GM18511 (cell line): Measurements from ENCODE around the gene NCOA6.
A peak's percentile ranks its signal among the peaks of the same experiment; 100 is the strongest.

Experiments used
- ATAC-seq: cut with Tn5 transposase; IDR thresholded peaks from one replicate; pipeline ENCODE4 v1.9.1; 2021; ENCODE audit warnings: mild to moderate bottlenecking, moderate library complexity; ENCODE audit not compliant: unreplicated experiment

NCOA6 gene

DNA sequence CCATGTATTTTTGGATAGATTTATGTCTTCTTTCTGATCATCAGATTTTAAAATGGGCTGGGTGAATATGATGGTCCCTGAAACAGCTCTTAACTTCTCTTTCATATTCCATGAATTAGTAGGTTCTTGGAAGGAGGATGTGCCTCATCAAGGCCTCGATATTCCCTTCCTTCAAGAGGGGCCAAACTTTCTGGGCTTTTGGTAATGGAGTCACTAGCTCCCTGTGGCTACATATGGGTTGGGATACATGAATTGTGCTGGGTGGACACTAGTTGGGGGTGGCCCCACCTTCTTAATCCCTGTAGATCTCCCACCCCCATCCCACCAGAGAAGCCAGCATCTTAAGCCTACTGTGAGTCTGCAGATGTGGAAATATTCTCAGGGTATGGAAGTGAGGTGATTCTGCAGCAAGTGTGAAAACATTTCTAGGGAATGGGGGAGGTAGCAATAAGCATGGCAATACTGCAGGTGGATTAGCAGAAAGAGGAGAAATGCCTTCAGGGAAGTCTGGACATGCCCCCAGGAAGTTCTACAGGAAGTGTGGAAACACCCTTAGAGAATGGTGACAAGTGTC is 119.1 kb downstream of the NCOA6 start:
- ATAC-seq: no peak

DNA sequence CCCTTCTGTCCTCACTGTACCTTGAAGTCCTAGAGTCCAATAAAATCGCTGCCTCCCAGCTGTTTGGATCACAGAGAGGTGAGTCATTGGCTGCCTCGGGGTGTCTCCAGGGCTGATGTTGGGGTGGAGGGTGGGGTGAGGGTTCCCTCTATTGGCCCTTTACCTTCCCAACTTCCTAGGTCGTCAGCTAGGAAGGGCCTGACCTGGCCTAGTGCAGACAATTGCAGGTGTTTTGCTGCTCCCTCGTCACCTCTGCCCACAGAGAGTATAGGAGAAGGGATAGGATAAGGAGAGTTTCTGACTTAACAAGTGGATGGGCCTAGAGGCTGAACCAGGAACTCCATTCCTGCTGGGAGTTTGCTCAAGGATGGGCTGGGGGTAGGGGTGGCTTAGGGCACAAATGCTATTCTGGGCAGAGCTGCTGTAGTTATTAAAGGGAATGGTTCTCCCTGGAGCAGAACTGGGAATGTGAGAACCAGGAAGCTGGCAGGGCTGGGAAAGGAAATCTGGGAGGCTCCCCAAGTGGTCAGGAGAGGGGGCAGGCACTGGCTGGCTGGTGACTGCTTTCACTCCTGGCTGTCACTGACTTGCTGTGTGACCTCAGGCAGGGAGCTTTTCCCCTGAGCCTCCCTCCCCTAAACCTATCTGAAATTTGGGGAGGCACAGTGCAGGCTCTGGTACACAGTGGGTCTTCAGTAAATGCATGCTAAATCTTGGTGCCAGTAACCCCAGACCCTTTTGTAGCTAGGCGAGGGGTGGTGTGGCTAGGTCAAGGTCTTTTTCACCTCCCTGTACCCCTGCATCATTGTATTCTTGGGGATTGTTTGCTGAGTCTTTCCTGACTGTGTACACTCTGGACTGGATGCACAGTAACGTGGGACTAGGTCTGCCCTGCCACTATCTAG is 119.8 kb downstream of the NCOA6 start:
- ATAC-seq: no peak

DNA sequence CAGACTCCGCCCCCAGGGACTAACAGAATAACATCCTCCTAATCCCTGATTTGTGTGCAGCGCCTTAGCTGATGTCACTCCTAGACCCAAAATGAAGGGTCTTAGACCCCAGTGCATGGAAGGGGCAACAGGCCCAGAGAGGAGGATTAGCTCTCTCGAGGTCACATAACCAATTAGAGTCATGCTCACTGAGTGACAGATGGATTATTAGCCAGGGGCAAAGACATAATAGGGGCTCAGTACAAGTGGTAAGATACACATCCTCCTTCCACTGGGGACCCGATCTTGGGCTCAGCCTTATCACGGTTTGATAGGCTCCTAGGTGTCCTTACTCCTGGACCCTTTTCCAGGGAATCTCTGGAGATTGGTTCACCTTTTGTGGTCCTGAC is 120.4 kb downstream of the NCOA6 start:
- ATAC-seq: no peak

DNA sequence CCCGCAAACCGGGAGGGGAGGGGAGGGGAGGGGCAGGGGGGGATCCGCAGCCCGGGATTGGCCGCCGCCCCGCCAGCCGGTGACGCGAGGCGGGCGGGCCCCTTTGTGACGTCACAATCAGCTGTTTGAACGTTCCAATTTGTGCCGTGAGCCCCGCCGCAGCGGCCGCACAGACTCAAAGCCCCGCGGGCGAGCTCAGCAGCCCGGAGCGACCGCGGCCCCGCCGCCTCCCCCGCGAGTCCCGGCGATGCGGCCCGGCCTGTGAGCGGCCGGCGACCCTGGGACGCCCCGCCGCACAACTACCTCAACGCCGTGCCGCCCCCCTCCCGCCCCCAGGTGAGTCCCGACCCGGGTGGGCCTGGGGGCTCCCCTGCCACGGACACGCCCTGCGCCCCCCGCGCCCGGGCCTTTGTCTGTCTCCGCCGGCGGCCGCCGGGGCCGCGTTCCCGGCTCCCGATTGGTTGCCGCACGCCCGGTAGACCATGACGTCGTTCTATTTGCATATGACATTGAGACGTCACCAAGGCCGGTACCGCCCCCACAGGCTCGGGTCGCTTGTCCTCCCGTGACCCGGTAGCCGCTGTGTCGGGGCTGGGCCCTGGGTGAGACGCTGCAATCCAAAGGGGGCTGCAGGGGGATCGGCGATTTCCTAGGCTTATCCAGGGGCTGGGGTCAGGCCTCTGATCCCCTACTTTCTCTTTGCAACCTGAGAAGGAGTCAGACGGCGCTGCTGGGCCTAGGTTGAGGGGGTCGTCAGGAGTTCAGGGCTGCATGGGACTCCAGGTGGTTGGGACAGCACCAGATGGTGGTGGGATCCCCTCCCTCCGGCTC is 121.1 kb downstream of the NCOA6 start, which contains the start of gene TP53INP2:
Gene TP53INP2, plus strand, starts transcription at position 168 of the 831 bp plus-strand sequence. CDS start 4,396 bp downstream, outside the sequence.
- ATAC-seq: peak; percentile 61

DNA sequence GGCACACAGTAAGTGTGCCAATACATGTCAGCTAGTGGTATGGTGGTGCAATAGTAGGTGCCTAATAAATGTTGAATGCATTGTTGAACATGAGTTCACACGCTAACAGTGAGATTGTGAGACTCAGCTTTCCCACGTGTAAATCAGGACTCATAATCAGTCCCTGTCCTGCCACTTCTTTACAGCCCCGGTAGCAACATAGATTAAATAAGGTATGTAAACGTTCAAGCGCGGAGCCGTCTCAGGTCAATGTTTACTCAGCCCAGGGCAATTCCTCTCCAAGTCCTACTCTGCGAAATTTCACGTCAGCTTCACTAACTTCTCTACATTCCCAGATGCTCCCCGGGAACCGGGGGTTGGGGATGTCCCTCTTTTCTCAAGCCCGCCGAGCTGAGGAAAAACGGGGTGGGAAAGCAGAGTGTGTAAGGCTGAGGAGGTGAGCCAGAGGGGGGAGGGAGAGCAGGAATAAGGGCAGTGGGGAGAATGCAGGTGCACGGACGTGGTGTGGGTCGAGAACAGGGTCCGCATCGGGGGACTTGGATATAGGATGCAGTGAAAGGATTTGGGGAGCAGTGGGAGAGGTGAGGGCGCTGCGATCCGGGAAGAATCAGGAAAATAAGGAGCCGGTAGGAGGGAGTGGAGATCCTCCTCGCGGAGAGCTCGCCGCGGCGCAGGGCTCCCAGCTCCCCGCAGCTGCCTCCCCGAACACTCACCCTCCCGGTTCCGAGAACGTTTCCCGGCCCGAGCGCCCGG is 121.9 kb downstream of the NCOA6 start:
- no peak for ATAC-seq

DNA sequence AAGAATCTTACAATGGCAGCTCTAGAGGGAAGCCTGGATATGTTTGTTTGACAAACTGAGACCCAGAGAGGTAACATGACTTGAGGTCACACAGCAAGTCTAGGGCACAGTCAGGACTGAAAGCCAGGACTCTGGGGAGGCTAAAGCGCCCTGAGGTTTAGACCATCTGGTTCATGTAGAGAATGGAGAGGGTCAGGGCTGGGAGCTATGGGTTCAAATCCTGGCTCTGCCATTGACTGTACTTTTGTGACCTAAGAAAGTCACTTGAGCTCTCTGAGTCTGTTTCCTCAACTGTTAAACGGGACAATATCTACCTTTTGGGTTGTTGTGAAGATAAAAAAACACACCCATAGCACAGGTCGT is 122.4 kb downstream of the NCOA6 start:
- ATAC-seq: no peak

DNA sequence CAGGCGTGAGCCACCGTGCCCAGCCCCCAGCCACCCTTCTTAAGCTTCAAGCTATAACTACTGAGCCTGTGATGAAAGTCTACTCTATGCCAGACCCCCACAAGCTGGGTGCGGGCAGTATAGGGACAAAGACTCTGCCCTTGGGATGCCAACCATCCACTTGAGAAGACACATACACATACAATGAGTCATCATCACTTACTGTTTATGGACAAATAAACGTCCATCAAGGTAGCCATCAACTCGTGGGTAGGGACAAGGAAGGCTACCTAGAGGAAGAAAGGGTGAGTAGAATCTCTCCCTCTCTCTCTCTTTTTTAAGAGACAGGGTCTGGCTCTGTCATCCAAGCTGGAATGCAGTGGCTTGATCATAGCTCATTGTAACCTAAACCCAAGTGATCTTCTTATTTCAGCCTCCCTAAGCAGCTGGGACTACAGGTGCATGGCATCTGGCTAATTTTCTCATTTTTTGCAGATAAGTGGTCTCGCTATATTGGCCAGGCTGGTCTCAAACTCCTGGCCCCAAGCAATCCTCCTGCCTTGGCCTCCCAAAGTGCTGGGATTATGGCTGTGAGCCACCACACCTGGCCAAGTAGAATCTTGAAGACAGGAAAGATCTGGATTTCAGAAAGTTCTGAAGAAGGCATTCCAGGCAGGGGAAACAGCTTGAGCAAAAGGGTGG is 123.9 kb downstream of the NCOA6 start:
- ATAC-seq: no peak

DNA sequence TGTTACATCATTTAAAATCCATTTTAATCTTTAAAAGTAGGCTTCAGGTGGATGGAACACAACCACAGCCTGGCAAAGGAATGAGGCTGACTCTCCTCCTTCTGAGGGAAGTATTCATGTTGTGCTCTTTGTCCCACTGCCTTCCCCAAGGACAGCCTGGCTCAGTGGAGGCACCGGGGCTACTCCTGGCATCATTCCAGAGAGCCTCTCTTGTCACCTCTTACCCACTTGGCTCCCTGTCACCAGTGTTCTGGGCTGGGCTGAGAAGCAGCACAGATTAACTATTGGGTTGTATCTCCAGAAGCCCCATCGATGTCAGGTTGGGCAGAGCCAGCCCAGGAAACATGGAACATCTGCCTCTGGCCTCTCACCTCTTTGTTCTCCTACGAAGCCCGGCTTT is 132.0 kb downstream of the NCOA6 start:
- no peak for ATAC-seq

DNA sequence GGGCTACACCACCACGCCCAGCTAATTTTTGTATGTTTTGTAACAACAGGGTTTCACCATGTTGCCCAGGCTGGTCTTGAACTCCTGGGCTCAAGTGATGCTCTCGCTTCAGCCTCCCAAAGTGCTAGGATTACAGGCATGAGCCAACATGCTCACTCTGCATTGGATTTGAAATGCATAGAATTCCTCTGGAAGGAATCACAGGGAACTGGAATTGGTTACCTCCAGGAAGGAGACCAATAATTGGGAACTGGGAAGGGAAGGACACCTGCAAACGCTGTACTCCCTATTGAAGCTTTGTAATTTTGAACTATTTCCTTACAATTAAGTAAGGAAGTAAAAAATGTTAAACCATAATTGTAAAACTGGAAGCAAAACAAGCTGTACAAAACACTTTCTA is 133.6 kb downstream of the NCOA6 start:
- no peak for ATAC-seq

DNA sequence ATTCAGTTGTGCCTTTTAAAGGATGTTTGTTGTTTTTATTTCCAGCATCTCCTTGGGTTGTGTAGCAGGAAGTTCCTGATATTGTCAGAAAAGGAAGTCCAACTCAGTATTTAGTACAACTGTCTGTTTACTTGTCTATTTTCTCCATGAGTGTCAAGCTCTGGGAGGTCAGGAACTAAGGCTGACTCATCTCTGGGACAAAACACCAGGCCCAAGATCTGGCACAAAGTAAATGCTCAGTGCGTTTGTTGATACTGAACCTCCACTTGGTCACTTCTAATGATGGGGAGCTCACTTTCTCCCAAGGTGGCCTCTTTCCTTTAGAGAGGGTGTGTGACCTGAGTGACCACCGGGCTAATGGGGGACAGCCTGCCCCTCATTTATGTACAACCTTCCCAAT is 136.0 kb downstream of the NCOA6 start:
- ATAC-seq: no peak

DNA sequence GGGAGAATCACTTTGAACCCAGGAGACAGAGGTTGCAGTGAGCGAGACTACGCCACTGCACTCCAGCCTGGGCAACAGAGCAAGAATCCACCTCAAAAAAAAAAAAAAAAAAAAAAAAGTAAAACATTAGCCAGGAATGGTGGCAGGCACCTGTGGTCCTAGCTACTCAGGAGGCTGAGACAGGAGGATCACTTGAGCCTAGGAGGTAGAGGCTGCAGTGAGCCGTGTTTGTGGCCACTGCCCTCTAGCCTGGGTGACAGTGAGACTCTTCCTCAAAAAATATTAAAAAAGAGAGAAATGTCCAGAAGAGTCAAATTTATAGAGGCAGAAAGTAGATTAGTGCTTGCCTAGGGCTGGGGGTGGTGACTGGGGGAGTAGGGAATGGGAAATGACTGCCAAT is 141.8 kb downstream of the NCOA6 start:
- no peak for ATAC-seq

DNA sequence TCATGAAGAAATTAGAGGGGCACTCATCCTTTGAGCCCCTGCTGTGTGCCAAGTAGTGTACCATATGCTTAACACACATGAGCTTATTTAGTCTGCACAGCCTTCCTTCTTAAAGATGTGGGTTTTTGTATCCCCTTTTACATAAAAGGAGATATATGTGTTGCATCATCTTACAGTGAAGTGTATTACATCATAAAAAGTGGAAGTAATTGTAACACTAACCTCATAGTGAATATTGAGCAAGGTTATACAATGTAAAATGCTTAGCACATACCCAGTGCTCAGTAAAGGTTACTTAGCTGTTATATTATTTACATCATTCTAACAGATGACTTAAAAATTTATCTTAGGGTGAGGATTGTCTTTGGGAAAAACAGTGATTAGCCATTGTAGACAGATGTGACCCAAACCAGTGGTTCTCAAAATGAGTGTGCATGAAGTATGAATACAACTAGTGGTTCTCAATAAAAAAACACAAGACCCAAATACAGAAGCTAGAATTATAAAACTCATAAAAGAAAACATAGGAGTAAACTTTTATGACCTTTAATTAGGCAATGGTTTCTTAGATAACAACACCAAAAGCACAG is 144.8 kb downstream of the NCOA6 start:
- ATAC-seq: no peak

DNA sequence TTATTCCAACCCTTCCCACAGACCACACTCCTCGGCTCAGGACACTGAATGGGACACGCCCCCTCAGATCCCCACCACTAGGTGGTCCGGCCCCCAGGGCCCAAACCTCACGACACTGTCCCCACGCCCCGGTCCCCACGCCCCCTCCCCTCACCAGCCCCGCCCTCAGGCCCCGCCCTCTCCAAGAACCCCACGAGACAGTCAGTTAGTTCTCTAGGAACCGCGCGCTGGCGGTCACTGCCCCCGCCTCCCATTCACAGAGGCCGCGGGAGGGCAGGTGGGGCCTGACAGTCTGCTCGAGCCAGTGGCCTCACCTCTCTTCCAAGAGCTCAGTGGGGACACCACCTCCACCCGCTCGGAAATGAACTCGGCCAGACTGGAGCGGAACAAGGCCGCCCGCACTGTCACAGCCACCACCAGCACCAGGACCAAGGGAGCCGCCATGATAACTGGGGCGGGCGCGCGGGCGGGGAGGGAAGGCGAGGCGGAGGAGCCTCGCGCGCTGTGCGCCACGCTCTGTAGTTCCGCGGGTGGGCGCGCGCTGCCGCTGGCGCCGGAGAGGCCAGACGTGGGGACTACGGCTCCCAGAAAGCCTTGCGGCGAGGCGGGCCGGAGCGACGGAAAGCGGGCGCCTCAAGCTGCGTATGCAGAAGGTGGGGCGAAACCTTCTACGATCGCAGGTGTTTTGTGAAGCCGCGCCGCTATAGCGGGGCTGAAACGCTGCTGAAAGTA is 148.6 kb downstream of the NCOA6 start, which contains the start of gene PIGU:
Gene PIGU, minus strand, starts transcription at position 451 of the 732 bp plus-strand sequence. Its CDS starts 7 bp downstream, at position 444.
- ATAC-seq: peak; percentile 96

DNA sequence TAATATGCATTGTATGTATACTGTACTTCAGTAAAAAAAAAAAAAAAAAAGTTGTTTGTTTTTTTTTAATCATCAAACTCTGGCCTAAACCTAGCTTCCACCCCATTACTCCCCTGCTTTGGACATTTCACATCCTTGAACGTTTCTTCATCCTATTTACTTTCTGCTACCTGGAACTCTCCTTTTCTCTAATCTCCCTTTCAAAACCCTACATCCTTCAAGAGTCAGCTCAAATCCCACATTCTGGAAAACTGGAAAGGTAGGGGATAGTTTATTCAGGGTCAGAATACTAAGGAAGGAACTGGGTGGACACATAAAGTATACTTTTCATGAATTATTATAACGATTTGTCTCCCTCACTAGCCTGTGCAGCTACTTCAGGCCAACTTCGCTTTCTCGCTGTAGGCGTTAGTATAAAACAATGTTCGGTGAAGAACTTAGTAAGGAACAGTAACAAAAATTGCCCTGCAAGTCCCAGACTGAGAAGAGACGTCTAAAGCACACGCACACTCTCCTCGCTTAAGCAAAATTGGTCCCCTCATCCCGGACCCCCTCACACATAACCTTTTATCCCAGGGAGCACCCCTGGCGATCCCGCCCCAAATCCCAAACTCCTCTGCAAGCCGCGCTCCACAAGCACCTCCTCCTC is 149.3 kb downstream of the NCOA6 start:
- no peak for ATAC-seq

DNA sequence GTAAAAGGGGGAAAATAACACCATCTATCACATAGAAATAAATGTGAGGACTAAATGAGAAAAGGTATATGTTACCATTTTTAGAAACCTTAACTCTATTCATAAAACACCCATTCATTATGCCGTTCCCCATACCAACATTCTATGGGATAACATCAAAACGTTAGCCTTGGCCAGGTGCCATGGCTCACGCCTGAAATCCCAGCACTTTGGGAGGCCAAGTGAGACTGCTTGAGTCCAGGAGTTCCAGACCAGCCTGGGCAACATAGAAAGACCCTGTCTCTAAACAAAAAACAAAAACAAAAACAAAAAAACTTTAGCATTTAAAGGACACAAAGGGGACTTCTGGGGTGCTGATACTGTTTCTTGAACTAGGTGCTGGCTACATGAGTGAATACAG is 149.9 kb downstream of the NCOA6 start:
- no peak for ATAC-seq

DNA sequence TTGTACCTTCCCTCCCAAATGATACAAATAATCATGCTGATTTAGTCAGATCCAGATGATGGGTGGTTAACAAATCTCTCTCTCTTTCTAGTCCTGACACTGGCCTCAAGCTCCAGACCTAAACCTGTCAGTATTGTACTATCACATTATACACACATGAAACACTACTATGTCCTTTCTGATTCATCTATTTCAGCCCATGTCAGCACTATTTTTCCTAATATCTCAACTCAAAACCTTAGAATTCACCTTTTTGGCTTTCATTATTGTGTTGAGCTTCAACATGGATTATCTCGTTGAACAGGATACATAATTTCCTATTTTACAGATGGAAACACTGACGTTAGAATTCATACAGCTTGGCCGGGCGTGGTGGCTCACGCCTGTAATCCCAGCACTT is 152.0 kb downstream of the NCOA6 start:
- no peak for ATAC-seq

DNA sequence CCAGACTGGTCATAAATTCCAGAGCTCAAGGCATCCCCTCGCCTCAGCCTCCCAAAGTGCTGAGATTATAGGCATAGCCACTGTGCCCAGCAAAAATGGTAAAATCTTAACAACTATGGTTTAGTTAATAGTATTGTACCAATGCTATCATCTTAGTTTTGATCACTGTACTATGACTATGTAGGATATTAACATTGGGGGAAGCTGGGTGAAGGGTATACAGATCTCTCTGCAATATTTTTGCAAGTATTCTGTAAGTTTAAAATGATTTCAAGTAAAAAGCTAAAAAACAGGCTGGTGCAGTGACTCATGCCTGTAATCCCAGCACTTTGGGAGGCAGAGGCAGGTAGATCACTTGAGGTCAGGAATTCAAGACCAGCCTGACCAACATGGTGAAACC is 156.4 kb downstream of the NCOA6 start:
- no peak for ATAC-seq
